CD4-positive, alpha-beta T cell (primary cell): ENCODE data around the gene NMT2. TPM values are rescaled to one million over a fixed set of nuclear protein-coding genes. Genes with fewer than 3 reads are reported as not detected.

ENCODE experiments used
- ATAC-seq: fragments of 200-7000 bp; cut with Tn5 transposase; one replicate; pipeline ENCODE4 v1.10.0; 2022; ENCODE audit warnings: mild to moderate bottlenecking; ENCODE audit not compliant: poor library complexity
- CTCF ChIA-PET: fragments of 350-600 bp; sonication (Branson Sonifier 250); formaldehyde crosslinking; loops from one replicate; lab custom pipeline; 2021; ENCODE audit warnings: antibody characterized with exemption, inconsistent platforms; lab: Charles Lee
- POLR2A ChIA-PET: fragments of 350-600 bp; sonication (Branson Sonifier 250); formaldehyde crosslinking; loops from one replicate; lab custom pipeline; 2021; ENCODE audit warnings: antibody characterized with exemption, inconsistent platforms; lab: Charles Lee
- DNase-seq, 14 experiments: peaks; one replicate each; pipeline ENCODE4 v3.0.0-alpha.2; 2013 to 2020; ENCODE audit warnings: mixed read lengths in 2 of 14
- H3K27ac ChIP-seq, 2 donors: one replicate each; pipeline versions ENCODE4 v1.5.1 to v1.7.0; 2013; ENCODE audit warnings: low read length in 2 of 2, low read depth in 1 of 2, mild to moderate bottlenecking in 1 of 2
- H3K27me3 ChIP-seq, 2 experiments: 1 replicate in 1 of 2; 2 replicates in 1 of 2; pipeline versions ENCODE4 v1.6.1 to v1.7.0; 2013; ENCODE audit warnings: low read length in 2 of 2, control low read depth in 1 of 2, mild to moderate bottlenecking in 1 of 2, moderate library complexity in 1 of 2; ENCODE audit not compliant: insufficient read depth in 2 of 2, control insufficient read depth in 1 of 2
- H3K36me3 ChIP-seq: one replicate; pipeline ENCODE4 v1.6.1; 2013; ENCODE audit warnings: low read length, control low read depth; ENCODE audit not compliant: insufficient read depth
- H3K4me1 ChIP-seq: one replicate; pipeline ENCODE4 v1.6.1; 2013; ENCODE audit warnings: low read length, control low read depth; ENCODE audit not compliant: insufficient read depth
- H3K4me3 ChIP-seq: one replicate; pipeline ENCODE4 v1.5.1; 2013; ENCODE audit warnings: mild to moderate bottlenecking, low read length, moderate library complexity
- H3K9me3 ChIP-seq, 2 experiments: 1 replicate in 1 of 2; 2 replicates in 1 of 2; pipeline versions ENCODE4 v1.6.1 to v1.7.0; 2013; ENCODE audit warnings: low read length in 2 of 2, mild to moderate bottlenecking in 2 of 2, control low read depth in 1 of 2, moderate library complexity in 1 of 2; ENCODE audit not compliant: control insufficient read depth in 1 of 2, insufficient read depth in 1 of 2
- H3K27ac Mint-ChIP-seq: one replicate; pipeline ENCODE4 v1.8.0; 2020; ENCODE audit warnings: mixed read lengths
- H3K27me3 Mint-ChIP-seq: one replicate; pipeline ENCODE4 v1.8.0; 2021; ENCODE audit warnings: mixed read lengths
- H3K36me3 Mint-ChIP-seq: one replicate; pipeline ENCODE4 v1.8.0; 2021; ENCODE audit warnings: low read depth, mixed read lengths
- H3K4me1 Mint-ChIP-seq: one replicate; pipeline ENCODE4 v1.8.0; 2021; ENCODE audit warnings: low read depth, mixed read lengths
- H3K4me3 Mint-ChIP-seq: one replicate; pipeline ENCODE4 v1.8.0; 2020; ENCODE audit warnings: mild to moderate bottlenecking, mixed read lengths
- H3K9me3 Mint-ChIP-seq: one replicate; pipeline ENCODE4 v1.8.0; 2020; ENCODE audit warnings: mixed read lengths
- CTCF ChIP-seq: fragments of 200-600 bp; IDR thresholded peaks from one replicate; pipeline ENCODE4 v1.8.0; 2022; ENCODE audit warnings: antibody characterized with exemption, mild to moderate bottlenecking
- intact Hi-C, 2 experiments: fragments of 100-400 bp; cut with DNase I in 1 of 2; cut with micrococcal nuclease in 1 of 2; formaldehyde crosslinking; loops; one replicate each; pipeline versions ENCODE4 v1.15.1 to v1.9.0; 2023 to 2025; cut with DNase I, micrococcal nuclease
- total RNA-seq, 174 experiments: library from RNA in 2 of 174; stranded (reverse) in 2 of 174; gene quantifications; one replicate each; pipeline ENCODE4 v1.2.3 and lab custom pipeline; 2021 to 2026

The NMT2 gene
- total RNA-seq, 2 experiments from 2014 or later = 23.4 to 28.1 TPM

GRCh38 chr10:15092855-15093408, 75.6 kb downstream of the NMT2 start:
- DNase-seq (no peak), ATAC-seq (no peak)
- H3K9me3 ChIP-seq = no peaks in the 10 kb centered on the region
- intact Hi-C loops = loop anchor here in 1 of 2 experiments (10.0 kb wide), 2 partner anchors 258 to 1298 kb away; partner anchors contain the start of genes CDNF, HSPA14 and MSANTD7
- peaks cover 24% of the 10 kb centered on the region for H3K4me1 ChIP-seq
- ChIA-PET POLR2A (no interaction called here), CTCF (no interaction called here)
- H3K9me3 Mint-ChIP-seq = no peaks in the 10 kb centered on the region
- no peaks in the 10 kb centered on the region for H3K36me3 ChIP-seq
- no peak overlapping the region for H3K4me3 ChIP-seq
- no peaks in the 10 kb centered on the region for H3K27me3 Mint-ChIP-seq
- no peak for TF ChIP-seq CTCF
- H3K36me3 Mint-ChIP-seq = peaks cover 6% of the 10 kb centered on the region
- no peak overlapping the region for H3K27ac ChIP-seq
- no peak overlapping the region for H3K27ac Mint-ChIP-seq
- H3K4me1 Mint-ChIP-seq = peaks cover 17% of the 10 kb centered on the region
- no peak overlapping the region for H3K4me3 Mint-ChIP-seq
- H3K27me3 ChIP-seq = no peaks in the 10 kb centered on the region

- H3K9me3 ChIP-seq = no peaks in the 10 kb centered on the region
- CTCF ChIA-PET = no interaction called here
- H3K4me1 Mint-ChIP-seq = peaks cover 6% of the 10 kb centered on the region
- ATAC-seq = no peak
- H3K27ac Mint-ChIP-seq = no peak overlapping the region
- no peaks in the 10 kb centered on the region for H3K27me3 ChIP-seq
- H3K36me3 ChIP-seq = no peaks in the 10 kb centered on the region
- H3K4me1 ChIP-seq = peaks cover 15% of the 10 kb centered on the region
- no peak for DNase-seq
- POLR2A ChIA-PET = no interaction called here
- no peaks in the 10 kb centered on the region for H3K27me3 Mint-ChIP-seq
- no peaks in the 10 kb centered on the region for H3K9me3 Mint-ChIP-seq
- TF ChIP-seq CTCF = no peak
- no peaks in the 10 kb centered on the region for H3K36me3 Mint-ChIP-seq
- intact Hi-C loops = loop anchor here in 1 of 2 experiments (10.0 kb wide), 2 partner anchors 257 to 1297 kb away; partner anchors contain the start of genes CDNF, HSPA14 and MSANTD7
- H3K27ac ChIP-seq = no peak overlapping the region
- no peak overlapping the region for H3K4me3 Mint-ChIP-seq
- H3K4me3 ChIP-seq = no peak overlapping the region
Measured at GRCh38 chr10:15091418-15091817, 77.1 kb downstream of the NMT2 start.

GRCh38 chr10:15088428-15089261, 79.8 kb downstream of the NMT2 start, which contains the start of gene ACBD7:
Gene ACBD7 (minus strand): TSS chr10:15088776. CDS start chr10:15088728, 48 bp downstream.
- CTCF ChIA-PET = no interaction called here
- POLR2A ChIA-PET = no interaction called here
- Mint-ChIP-seq H3K9me3 (no peaks in the 10 kb centered on the region), H3K4me1 (peaks cover 21% of the 10 kb centered on the region), H3K4me3 (peak within 1 kb of the TSS; percentile 81), H3K36me3 (no peaks in the 10 kb centered on the region), H3K27ac (no peak within 1 kb of the TSS), H3K27me3 (no peaks in the 10 kb centered on the region)
- H3K9me3 ChIP-seq = no peaks in the 10 kb centered on the region
- peak; percentile 58 for TF ChIP-seq CTCF
- no peaks in the 10 kb centered on the region for H3K36me3 ChIP-seq
- peak; percentile 83 for ATAC-seq
- H3K27ac ChIP-seq = no peak within 1 kb of the TSS
- no peaks in the 10 kb centered on the region for H3K27me3 ChIP-seq
- H3K4me1 ChIP-seq = peaks cover 13% of the 10 kb centered on the region
- intact Hi-C loops = loop anchor here in 1 of 2 experiments (1.0 to 10.0 kb wide), 3 partner anchors 9 to 894 kb away; partner anchors contain the start of gene RPP38
- peak; percentile 60 to 90 (median 72) for DNase-seq
- peak within 1 kb of the TSS; percentile 55 for H3K4me3 ChIP-seq
